Limb (tissue), 2 donors: ENCODE results near the gene PDE9A.

ENCODE experiments used
- DNase-seq, 2 donors: peaks; one replicate each; pipeline ENCODE4 v3.0.0-alpha.2; 2016; ENCODE audit errors: extremely low spot score in 2 of 2

PDE9A gene

DNA sequence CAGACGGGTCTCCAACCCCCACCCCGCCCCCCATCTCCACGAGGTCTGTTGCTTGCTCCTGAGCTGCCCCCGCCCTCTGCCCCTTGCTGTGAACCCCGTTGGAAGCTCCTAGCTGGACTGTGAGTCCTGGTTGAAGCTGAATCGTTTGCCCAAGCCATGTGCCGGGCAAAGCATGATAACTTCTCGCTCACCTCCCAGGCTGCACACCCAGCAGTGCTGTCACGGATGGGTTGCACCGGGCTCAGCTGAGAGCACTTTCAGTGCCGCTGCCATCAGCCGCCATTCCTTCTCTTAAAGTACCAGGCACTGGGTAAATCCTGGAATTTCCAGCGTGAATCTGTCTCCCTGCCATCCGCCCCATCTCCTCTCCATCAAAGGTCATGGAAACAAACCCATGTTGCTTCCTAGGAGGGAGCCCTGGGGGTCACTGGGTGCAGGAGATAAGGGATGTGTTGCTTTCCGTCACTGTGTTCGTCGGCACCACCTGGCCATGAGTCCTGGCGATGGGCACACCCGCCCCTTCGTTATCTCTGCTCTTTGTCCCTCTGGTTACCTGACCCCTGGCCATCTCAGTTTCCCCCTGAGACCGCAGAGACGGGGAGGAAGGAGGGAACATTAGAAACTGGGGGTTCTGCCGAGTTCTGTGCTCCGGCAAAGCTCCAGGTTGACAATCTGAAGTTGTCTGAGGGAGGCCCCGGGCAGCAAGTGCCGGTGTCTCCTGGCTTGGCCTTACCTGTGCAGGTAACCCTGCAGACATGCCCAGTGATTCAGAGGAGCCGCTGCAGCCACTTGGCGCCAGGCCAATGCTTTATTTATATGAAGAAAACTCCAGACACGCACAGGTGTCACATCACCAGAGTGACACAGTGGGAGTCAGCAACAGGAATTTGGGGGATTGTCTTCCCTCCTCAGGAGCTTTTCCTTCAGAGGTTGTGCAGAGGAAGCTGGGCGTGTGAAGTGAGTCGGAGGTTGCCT, 2.7 kb downstream of the PDE9A start:
- DNase-seq: no peak

DNA sequence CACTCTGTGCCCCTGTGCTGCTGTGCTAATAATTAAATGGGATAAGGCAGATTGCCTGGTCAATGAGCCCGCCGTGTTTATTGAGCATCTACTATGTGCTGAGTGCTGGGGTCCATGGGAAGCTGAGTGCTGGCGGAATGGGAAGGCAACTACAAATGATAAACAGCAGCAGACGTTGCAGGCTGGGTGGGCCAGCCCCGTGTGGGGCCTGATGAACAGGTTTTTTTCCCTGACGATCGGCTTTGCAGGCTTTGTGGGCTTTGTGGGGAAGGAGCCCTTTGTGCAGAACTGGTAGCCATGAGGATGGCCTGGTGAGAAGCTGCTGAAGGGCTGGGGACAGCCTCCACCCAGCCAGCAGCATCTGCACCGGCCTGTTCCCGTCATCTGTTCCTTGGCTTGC, 3.5 kb downstream of the PDE9A start:
- DNase-seq: no peak

DNA sequence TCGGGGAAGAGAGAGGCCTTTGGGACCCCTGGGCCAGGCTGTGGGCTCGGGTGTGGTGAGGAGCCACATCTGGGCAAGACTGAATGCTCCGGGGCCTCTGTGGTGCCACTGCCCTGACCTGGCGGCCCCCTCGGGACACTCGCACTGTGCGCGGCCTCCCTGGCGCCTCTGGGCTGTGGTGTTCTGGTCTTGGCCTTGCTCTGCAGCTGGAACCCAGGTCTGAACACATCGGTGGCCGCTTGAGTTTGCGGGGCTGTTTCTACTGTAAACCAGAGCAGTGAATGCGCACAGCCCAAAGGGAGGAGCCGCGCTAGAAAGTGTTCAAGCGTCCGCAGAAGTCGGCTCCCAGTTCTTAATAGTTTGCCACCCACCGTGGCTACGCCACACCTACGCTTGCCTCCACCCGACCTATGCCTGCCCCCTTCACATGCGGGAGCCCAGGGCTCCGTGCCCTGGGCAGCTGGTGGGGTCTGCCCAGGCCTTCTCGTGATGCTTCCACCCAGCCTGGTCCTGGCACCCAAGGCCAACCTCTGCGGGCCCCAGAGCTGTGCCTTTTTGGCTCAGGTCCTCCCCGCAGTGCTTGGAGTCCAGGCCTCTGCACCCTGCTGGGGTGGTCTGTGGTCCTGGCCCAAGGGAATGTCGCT, 4.4 kb downstream of the PDE9A start:
- DNase-seq: no peak

DNA sequence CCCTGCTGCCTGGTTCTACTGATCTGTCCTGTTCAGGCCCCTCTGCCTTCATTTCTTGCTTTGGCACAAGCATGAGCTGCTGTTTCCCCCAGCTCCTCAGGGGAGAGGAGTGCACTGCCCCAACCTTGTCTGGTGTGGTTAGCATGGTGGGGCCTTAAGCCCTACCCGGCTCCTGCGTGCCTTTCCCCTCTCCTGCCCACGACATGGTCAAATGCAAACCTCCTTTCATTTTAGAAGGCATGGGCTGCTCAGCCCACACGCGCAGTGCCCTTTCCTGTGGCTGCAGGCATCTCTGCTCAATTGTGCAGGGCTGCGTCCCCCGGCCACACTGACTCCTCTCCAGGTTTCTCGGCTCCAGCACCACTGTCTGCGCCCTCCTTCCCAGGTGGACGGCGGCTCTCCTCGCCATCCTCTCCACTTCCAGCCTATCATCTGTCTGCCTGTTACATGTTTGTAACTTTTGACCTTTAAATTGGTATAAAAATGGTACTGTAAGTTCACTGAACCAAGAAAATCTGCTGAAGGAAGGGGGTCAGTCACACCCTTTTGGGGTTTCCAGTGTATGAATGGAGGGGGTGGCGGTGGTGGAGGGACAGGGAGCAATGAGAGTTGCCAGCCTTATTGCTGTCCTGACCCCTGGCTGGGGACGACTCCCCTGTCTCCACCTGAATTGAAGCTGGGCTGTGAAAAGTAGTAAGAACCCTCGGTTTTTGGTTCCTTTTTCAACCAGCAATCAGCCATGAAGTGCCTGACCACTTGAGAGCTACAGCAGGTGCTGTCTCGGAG, 5.1 kb downstream of the PDE9A start:
- DNase-seq: no peak

DNA sequence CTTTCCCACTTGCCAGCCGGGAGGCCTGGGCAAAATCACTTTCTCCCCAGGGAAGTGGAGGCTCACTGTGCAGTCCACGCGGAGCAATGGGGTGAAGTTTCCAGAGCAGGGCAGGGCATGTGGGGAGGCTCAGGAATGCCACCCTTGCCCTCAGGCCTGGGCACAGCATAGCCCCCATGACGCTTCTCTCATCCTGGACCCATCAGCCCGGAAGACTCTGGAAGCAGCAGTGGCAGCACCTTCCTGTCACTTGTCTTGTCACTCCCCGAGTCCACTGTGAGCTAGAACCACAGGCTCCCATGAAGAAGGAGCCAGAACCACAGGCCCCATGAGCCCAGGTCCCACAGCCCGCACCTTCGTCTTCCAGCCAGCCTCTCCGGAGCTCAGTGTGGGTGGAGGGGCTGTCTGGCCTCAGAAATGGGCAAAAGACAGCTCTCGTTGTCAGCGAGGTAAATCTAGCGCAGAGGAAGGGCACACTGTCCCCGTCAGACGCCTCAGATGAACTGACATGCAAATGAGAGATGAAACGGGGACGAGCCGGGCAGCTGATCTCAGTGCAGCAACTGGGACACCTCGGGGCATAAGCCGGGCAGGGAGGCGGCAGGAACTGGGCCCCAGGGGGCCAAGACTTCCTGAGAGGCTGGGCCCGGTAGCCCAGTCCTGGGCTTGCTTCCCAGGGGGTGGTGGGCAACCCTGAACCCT, 6.1 kb downstream of the PDE9A start:
- no peak for DNase-seq

DNA sequence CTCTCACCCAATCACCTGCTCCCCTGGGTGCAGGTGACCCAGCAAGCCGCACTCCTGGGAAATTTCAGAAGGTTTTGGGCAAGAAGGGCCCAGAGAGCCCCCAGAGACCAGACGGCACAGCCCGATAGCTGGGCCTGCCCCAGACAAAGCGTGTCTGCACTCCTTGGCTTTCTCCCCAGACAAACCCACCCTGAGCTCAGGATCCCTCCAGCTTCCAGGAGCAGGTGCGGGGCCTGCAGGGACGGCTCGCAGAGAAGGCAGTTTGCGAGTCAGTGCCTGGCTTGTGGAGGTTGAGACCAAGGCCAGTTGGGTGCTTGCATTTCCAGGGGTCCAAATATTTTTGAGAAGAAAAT, 6.7 kb downstream of the PDE9A start:
- no peak for DNase-seq

- no peak for DNase-seq
Observed at GRCh38 chr21:42661688-42662429, 8.4 kb downstream of the PDE9A start.

- no peak for DNase-seq
Observed at GRCh38 chr21:42662430-42663199, 9.2 kb downstream of the PDE9A start.

DNA sequence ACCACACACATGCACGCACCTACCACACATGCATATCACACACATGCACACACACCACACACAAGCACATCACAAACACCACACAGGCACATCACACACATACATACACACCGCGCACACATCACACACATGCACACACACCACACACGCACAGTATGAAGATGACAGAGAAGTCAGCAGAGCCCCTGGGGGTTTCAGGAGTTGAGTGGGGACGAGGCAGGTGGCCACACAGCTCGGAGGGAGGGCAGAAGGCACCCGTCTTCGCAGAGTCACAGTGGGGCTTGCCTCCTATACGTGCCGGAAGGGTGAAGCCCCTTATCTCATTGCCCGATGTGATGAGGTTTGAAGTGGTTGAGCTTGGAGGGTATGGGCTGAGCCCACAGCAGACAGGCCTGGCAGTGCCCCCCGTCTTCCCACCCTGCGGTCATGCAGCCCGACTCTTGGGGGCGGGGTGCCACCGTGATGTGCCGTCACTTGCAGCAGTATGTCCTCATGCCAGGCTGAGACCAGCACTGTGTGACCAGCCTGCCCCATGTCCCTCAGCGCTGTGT, 9.9 kb downstream of the PDE9A start:
- DNase-seq: no peak

DNA sequence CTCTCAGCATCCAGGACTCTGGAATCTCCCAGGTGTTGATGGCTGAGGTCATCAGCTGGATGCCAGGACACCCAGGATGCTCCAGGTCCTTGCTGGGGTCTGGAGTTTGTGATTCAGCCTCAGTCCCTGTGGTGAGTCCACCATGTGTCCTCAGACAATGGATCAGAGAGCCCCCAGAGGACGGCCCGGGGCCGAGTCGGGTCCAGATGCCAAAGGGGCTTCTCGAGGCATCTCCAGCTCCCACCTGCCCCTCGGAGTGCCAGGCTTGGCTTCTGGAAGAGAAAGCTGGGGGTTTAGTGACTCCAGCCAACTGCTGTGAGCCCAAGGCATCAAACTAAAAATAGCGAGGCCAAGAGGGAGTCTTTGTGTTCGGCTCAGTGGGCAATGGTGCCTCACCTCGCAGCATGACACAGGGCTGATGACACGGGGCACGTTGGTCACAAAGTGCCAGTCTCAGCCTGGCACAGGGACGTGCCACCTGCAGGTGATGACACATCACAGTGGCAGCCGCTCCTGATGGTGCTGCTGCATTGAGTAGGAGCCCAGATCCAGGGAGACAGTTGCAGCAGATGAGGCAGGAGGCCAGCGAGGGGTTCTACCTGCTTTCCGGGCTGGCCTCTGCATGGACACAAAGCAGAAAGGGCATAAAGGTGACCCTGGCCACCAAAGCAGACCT, 10.6 kb downstream of the PDE9A start:
- DNase-seq: no peak

- DNase-seq: no peak
Observed at GRCh38 chr21:42664614-42665013, 11.2 kb downstream of the PDE9A start.

GRCh38 chr21:42665026-42665425, 11.6 kb downstream of the PDE9A start:
- DNase-seq: no peak

- no peak for DNase-seq
Observed at GRCh38 chr21:42665484-42665883, 12.1 kb downstream of the PDE9A start.

DNA sequence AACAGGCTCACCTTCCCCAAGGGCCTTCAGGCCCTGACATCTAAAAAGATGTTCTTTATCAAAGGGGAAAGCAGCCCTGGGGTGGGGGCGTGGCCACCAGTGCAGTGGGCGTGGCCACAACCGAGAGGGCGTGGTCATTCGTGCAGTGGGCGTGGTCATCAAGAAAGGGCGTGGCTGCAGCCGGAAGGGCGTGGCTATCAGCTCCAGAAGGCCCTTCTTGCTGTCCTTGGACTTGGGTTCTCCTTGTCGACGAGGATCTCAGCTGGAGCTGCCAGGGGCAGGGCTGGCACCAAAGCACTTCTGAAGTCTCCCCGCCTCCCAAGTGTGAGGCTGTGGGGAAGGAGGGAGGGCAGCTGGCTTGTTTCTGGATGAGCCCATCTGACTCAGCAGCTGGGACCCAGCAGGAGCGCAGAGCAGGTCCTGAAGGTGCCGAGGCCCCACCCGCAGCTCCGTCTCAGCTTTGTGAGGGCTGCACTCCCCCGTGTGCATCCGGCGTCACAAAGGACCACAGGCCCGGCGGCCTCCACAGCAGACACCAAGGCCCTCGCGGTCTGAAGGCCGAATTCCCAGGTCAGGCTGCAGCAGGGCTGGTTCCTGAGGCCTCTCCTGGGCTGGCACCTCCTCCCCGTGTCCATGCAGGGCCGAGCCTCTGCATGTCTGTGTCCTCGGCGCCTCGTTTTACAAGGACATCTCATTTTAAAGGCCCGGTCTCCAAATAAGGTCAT, 12.8 kb downstream of the PDE9A start:
- DNase-seq: no peak

DNA sequence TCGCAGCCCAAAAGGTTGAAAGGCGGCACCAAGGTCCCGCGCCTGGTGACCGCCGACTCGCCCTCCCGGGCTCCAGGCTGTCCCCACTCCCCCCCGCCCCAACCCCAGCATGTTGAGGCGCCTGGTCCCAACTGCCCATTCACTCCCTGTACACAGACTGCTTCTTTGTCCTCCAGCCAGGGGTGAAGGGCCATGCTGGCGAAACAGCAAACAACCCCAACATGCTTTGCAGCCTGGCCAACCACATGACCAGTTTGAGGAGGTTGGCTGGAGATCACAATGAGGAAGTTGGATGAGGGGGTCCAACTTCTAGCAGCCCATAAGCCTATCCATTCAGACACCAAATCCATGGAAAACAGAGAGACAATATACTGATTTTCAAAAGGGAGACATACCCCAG, 13.5 kb downstream of the PDE9A start:
- no peak for DNase-seq

GRCh38 chr21:42668298-42668992, 15.0 kb downstream of the PDE9A start:
- DNase-seq: no peak

GRCh38 chr21:42669041-42669440, 15.6 kb downstream of the PDE9A start:
- DNase-seq: no peak
